ENCODE data around the gene COL28A1.

GRCh38 chr7:7504910-7505704 lies 30.6 kb downstream of the COL28A1 start:
- TF ChIP-seq YY1 (IDR thresholded peaks at IDR 0.05; ENCODE audit: insufficient read depth, insufficient read length) (no peak), SUZ12 (IDR thresholded peaks at IDR 0.05; ENCODE audit: extremely low read depth, insufficient read depth, insufficient read length) (no peak)

All from NT2/D1 (cell line).